ENCODE results near the gene IL17B.

DNA sequence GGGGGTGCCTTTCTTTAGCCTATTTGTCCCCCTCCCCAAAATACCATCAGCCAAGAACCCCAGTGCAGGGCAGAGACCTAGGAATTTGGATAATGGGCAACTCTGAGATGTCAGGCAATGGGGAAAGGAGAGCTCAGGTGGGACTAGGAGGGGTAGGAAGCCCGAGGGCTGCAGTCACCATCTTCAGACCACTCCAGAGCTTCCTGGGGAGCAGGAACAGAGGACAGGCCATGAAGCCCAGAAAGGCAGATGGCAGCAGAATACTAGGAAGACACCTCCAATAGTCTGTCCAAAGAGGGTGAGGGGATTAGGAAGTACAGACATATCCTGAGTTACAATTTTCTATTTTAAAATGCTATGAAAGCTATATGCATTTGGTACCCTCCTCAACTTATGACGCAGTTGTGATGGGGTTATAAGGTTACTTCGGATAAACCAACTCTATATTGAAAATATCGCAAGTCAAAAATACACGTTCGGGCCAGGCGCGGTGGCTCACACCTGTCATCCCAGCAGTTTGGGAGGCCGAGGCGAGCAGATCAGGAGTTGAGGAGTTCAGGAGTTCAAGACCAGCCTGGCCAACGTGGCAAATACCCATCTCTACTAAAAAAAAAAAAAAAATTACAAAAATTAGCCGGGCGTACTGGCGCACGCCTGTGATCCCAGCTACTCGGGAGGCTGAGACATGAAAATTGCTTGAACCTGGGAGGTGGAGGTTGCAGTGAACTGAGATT, 34.6 kb upstream of the IL17B start:
- no peak for TF ChIP-seq EZH2 (IDR thresholded peaks at IDR 0.05; ENCODE audit: insufficient read depth, poor library complexity, severe bottlenecking)
- no peak for TF ChIP-seq EZH2phosphoT487 (IDR thresholded peaks at IDR 0.05; ENCODE audit: insufficient read depth, low read depth)
